Urinary bladder (tissue), 4 donors: ENCODE measurements around the gene WDR72. TPM values are rescaled to one million over a fixed set of nuclear protein-coding genes. Genes with fewer than 3 reads are reported as not detected.

ENCODE experiments used
- DNase-seq: peaks from one replicate; pipeline ENCODE4 v3.0.0-alpha.2; 2015; ENCODE audit errors: extremely low spot score
- H3K27ac ChIP-seq: one replicate; pipeline ENCODE4 v1.5.1; 2013; ENCODE audit warnings: low read depth, mild to moderate bottlenecking, moderate library complexity
- H3K36me3 ChIP-seq: one replicate; pipeline ENCODE4 v1.6.1; 2013; ENCODE audit warnings: mild to moderate bottlenecking, moderate library complexity; ENCODE audit not compliant: insufficient read depth
- H3K4me1 ChIP-seq: one replicate; pipeline ENCODE4 v1.6.1; 2013; ENCODE audit warnings: mild to moderate bottlenecking, moderate library complexity; ENCODE audit not compliant: insufficient read depth
- H3K4me3 ChIP-seq: one replicate; pipeline ENCODE4 v1.5.1; 2013; ENCODE audit warnings: low read depth, low read length
- WGBS: extraction: QIAGEN DNeasy Blood & Tissue Kit; methylation state at CpG from one replicate; pipeline ENCODE4 v1.1.7; 2013; 5-methylcytosine and 5-hydroxymethylcytosine counted together
- polyA plus RNA-seq: library from polyadenylated mRNA; stranded (reverse); fragments of 200-250 nt; gene quantifications from one replicate; pipeline ENCODE4 v1.2.3, GENCODE V29; 2013
- total RNA-seq: library from RNA; depleted of rRNA; stranded (reverse); fragments of >200 nt; gene quantifications from one replicate; pipeline ENCODE4 v1.2.3, GENCODE V29; 2014
- donor health status: healthy with polysubstance abuse.
- donor health status: healthy.

WDR72 gene
- total and polyA plus RNA-seq, 2 donors, result 0.10 to 0.16 TPM

GRCh38 chr15:53525894-53526293, 233.6 kb downstream of the WDR72 start:
- no peak overlapping the region for H3K27ac ChIP-seq
- H3K36me3 ChIP-seq, result no peaks in the 10 kb centered on the region
- 49% methylated on average over 1 of the region's 1 CpG for WGBS
- H3K4me3 ChIP-seq, result no peak overlapping the region
- H3K4me1 ChIP-seq, result no peaks in the 10 kb centered on the region
- DNase-seq, result no peak

- WGBS, result 28% methylated on average over 3 of the region's 3 CpGs
- H3K4me1 ChIP-seq, result no peaks in the 10 kb centered on the region
- no peak overlapping the region for H3K27ac ChIP-seq
- H3K36me3 ChIP-seq, result no peaks in the 10 kb centered on the region
- DNase-seq, result no peak
- no peak overlapping the region for H3K4me3 ChIP-seq
Measured at GRCh38 chr15:53522991-53523390, 236.5 kb downstream of the WDR72 start.

- WGBS, result 39% methylated on average over 2 of the region's 2 CpGs
- H3K4me1 ChIP-seq, result no peaks in the 10 kb centered on the region
- DNase-seq, result no peak
- no peaks in the 10 kb centered on the region for H3K36me3 ChIP-seq
- H3K4me3 ChIP-seq, result no peak overlapping the region
- H3K27ac ChIP-seq, result no peak overlapping the region
Measured at GRCh38 chr15:53520996-53521395, 238.5 kb downstream of the WDR72 start.

- H3K27ac ChIP-seq, result no peak overlapping the region
- no peaks in the 10 kb centered on the region for H3K36me3 ChIP-seq
- no peaks in the 10 kb centered on the region for H3K4me1 ChIP-seq
- H3K4me3 ChIP-seq, result no peak overlapping the region
- no peak for DNase-seq
- WGBS, result 85% methylated on average over 3 of the region's 3 CpGs
Measured at GRCh38 chr15:53513431-53513830, 246.0 kb downstream of the WDR72 start.

GRCh38 chr15:53512029-53512428, 247.4 kb downstream of the WDR72 start:
- H3K36me3 ChIP-seq, result no peaks in the 10 kb centered on the region
- no peak overlapping the region for H3K4me3 ChIP-seq
- H3K27ac ChIP-seq, result no peak overlapping the region
- no peaks in the 10 kb centered on the region for H3K4me1 ChIP-seq
- WGBS, result 82% methylated on average over 2 of the region's 2 CpGs
- no peak for DNase-seq

GRCh38 chr15:53511175-53511574, 248.3 kb downstream of the WDR72 start:
- no peaks in the 10 kb centered on the region for H3K36me3 ChIP-seq
- H3K4me3 ChIP-seq, result no peak overlapping the region
- no peaks in the 10 kb centered on the region for H3K4me1 ChIP-seq
- no peak overlapping the region for H3K27ac ChIP-seq
- DNase-seq, result no peak

- no peaks in the 10 kb centered on the region for H3K4me1 ChIP-seq
- no peak for DNase-seq
- no peak overlapping the region for H3K4me3 ChIP-seq
- 77% methylated on average over 2 of the region's 2 CpGs for WGBS
- H3K27ac ChIP-seq, result no peak overlapping the region
- H3K36me3 ChIP-seq, result no peaks in the 10 kb centered on the region
Measured at GRCh38 chr15:53506370-53506769, 253.1 kb downstream of the WDR72 start.

- no peaks in the 10 kb centered on the region for H3K36me3 ChIP-seq
- 71% methylated on average over 4 of the region's 4 CpGs for WGBS
- no peak overlapping the region for H3K4me3 ChIP-seq
- DNase-seq, result no peak
- no peak overlapping the region for H3K27ac ChIP-seq
- no peaks in the 10 kb centered on the region for H3K4me1 ChIP-seq
Measured at GRCh38 chr15:53498996-53499395, 260.5 kb downstream of the WDR72 start.

- Histone ChIP-seq H3K27ac (no peak overlapping the region), H3K36me3 (no peaks in the 10 kb centered on the region), H3K4me3 (no peak overlapping the region), H3K4me1 (no peaks in the 10 kb centered on the region)
- no peak for DNase-seq
Measured at GRCh38 chr15:53490341-53490740, 269.1 kb downstream of the WDR72 start.

GRCh38 chr15:53482055-53482454, 277.4 kb downstream of the WDR72 start:
- Histone ChIP-seq H3K4me1 (no peaks in the 10 kb centered on the region), H3K27ac (no peak overlapping the region), H3K36me3 (no peaks in the 10 kb centered on the region), H3K4me3 (no peak overlapping the region)
- 92% methylated on average over 1 of the region's 1 CpG for WGBS
- DNase-seq, result no peak

- Histone ChIP-seq H3K36me3 (no peaks in the 10 kb centered on the region), H3K27ac (no peak overlapping the region), H3K4me3 (no peak overlapping the region), H3K4me1 (no peaks in the 10 kb centered on the region)
- DNase-seq, result no peak
- WGBS, result 80% methylated on average over 9 of the region's 9 CpGs
Measured at GRCh38 chr15:53477981-53478766, 281.3 kb downstream of the WDR72 start.

- no peaks in the 10 kb centered on the region for H3K4me1 ChIP-seq
- WGBS, result 25% methylated on average over 1 of the region's 1 CpG
- no peaks in the 10 kb centered on the region for H3K36me3 ChIP-seq
- no peak overlapping the region for H3K27ac ChIP-seq
- H3K4me3 ChIP-seq, result no peak overlapping the region
- DNase-seq, result no peak
Measured at GRCh38 chr15:53473886-53474285, 285.6 kb downstream of the WDR72 start.

GRCh38 chr15:53473435-53473834, 286.0 kb downstream of the WDR72 start:
- WGBS, result 71% methylated on average over 4 of the region's 4 CpGs
- Histone ChIP-seq H3K4me1 (no peaks in the 10 kb centered on the region), H3K36me3 (no peaks in the 10 kb centered on the region), H3K4me3 (no peak overlapping the region), H3K27ac (no peak overlapping the region)
- no peak for DNase-seq

GRCh38 chr15:53472883-53473282, 286.6 kb downstream of the WDR72 start:
- Histone ChIP-seq H3K4me3 (no peak overlapping the region), H3K36me3 (no peaks in the 10 kb centered on the region), H3K27ac (no peak overlapping the region), H3K4me1 (no peaks in the 10 kb centered on the region)
- 51% methylated on average over 5 of the region's 5 CpGs for WGBS
- no peak for DNase-seq

GRCh38 chr15:53472210-53472609, 287.3 kb downstream of the WDR72 start:
- WGBS, result 77% methylated on average over 3 of the region's 3 CpGs
- Histone ChIP-seq H3K36me3 (no peaks in the 10 kb centered on the region), H3K4me3 (no peak overlapping the region), H3K4me1 (no peaks in the 10 kb centered on the region), H3K27ac (no peak overlapping the region)
- DNase-seq, result no peak
